Measurements from ENCODE around the gene TAPBPL.
"Not testable (repeated sequence)": the region's sequence is repeated elsewhere in the genome, so short reads cannot be mapped to it uniquely, and the experiment has no call there.

TAPBPL gene

GRCh38 chr12:6494258-6494743 lies 42.5 kb downstream of the TAPBPL start:
- DNase-seq: no peak

GRCh38 chr12:6494968-6495367 lies 43.1 kb downstream of the TAPBPL start:
- DNase-seq: no peak

GRCh38 chr12:6497291-6497690 lies 45.4 kb downstream of the TAPBPL start:
- DNase-seq: not testable (repeated sequence)

GRCh38 chr12:6500466-6500865 lies 48.6 kb downstream of the TAPBPL start:
- no peak for DNase-seq

DNA sequence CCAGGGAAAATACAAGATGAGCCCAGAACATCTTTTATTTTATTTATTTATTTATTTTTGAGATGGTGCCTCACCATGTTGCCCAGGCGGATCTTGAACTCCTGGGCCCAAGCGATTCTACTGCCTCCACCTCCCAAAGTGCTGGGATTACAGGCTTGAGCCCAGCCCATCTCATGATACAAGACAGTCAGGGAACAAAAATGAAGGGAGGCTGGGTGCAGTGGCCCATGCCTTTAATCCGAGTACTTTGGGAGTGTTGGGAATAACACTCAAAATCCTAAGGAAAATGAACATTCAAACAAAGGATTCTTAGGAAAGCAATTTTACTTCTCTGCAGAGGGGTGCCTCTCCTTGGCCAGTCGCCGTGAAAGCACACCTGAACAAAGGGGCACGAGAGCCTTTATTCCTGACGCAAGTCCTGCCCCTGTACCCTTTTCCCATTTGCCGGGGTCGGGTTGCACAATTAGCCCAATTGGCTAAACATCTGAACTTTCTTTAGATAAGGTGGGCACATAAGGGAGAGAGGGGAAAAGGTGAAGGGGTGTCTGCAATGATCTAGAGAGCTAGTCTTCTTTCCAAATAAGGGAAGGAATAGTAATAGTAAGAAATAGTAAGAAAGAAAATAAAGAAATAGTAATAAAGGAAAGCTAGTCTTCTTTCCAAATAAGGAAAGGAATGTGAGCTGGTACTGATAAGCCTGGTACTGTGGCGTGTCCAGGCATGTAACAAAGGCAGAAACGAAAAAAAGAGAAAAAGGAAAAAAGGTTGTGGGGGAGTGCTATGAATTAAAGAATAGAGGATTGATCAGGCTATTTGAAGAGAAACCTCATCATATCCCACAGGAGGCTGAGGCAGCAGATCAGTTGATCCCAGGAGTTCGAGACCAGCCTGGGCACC lies 55.5 kb downstream of the TAPBPL start:
- DNase-seq: no peak

GRCh38 chr12:6508087-6508486 lies 56.2 kb downstream of the TAPBPL start:
- no peak for DNase-seq

All from CD4-positive, alpha-beta T cell treated with Interleukin-15 for 1 hour (primary cell).